Suppressor macrophage treated with lipopolysaccharide for 1 hour (primary cell): Measurements from ENCODE around the gene SOX2.

Experiments
- DNase-seq, 3 donors: peaks; one replicate each; pipeline ENCODE4 v3.0.0-alpha.2; 2020 to 2022

Gene SOX2

GRCh38 chr3:181705086-181705480 lies 6.6 kb upstream of the SOX2 start:
- no peak for DNase-seq

- no peak for DNase-seq
Observed at GRCh38 chr3:181707980-181708379, 3.7 kb upstream of the SOX2 start.

- peak; percentile 71 to 89 (median 81) for DNase-seq
Observed at GRCh38 chr3:181709537-181710279, 2.0 kb upstream of the SOX2 start.

GRCh38 chr3:181710345-181711291 lies 1.1 kb upstream of the SOX2 start:
- DNase-seq, result no peak

GRCh38 chr3:181712226-181712552 lies 464 bp downstream of the SOX2 start:
- no peak for DNase-seq

GRCh38 chr3:181712553-181713279 lies 991 bp downstream of the SOX2 start:
- DNase-seq, result no peak

GRCh38 chr3:181713280-181713647 lies 1.5 kb downstream of the SOX2 start:
- DNase-seq, result no peak

GRCh38 chr3:181713676-181714612 lies 2.2 kb downstream of the SOX2 start:
- DNase-seq, result peak in 1 of 3 donors; percentile 45

GRCh38 chr3:181715571-181716340 lies 4.0 kb downstream of the SOX2 start:
- peak in 2 of 3 donors; percentile 40 to 42 for DNase-seq

- DNase-seq, result no peak
Observed at GRCh38 chr3:181716966-181717365, 5.2 kb downstream of the SOX2 start.

- no peak for DNase-seq
Observed at GRCh38 chr3:181717549-181718171, 5.9 kb downstream of the SOX2 start.

GRCh38 chr3:181718369-181718768 lies 6.6 kb downstream of the SOX2 start:
- DNase-seq, result no peak

- no peak for DNase-seq
Observed at GRCh38 chr3:181718987-181719911, 7.5 kb downstream of the SOX2 start.

GRCh38 chr3:181719991-181720680 lies 8.4 kb downstream of the SOX2 start:
- no peak for DNase-seq

GRCh38 chr3:181721046-181721875 lies 9.5 kb downstream of the SOX2 start:
- no peak for DNase-seq

- no peak for DNase-seq
Observed at GRCh38 chr3:181722156-181722555, 10.4 kb downstream of the SOX2 start.

- no peak for DNase-seq
Observed at GRCh38 chr3:181722766-181723425, 11.2 kb downstream of the SOX2 start.
